ENCODE results near the gene PRDM16. TPM values are rescaled to one million over a fixed set of nuclear protein-coding genes. Genes with fewer than 3 reads are reported as not detected.

Gene PRDM16
- total and polyA plus RNA-seq, 2 of the 4 experiments (the other 2 are of a cell fraction) = 0.02 TPM; not detected in 1

DNA sequence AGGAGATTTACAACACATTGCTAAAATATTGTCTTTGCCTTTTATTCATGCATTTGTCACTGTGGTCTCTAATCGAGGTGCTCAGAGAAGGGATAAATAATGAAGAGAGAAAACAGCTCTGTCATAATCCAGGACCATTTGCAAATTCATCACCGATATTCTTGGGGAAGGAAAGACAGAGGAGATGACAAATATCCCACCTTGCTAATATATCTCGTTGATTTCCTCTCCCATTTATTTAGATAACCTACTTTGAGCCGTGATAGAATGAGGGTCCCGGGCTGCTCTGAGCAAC lies 86.9 kb downstream of the PRDM16 start:
- H3K27me3 ChIP-seq (ENCODE audit: control insufficient read depth, insufficient read depth, low read length) = no peaks in the 10 kb centered on the region
- H2BK120ac ChIP-seq (ENCODE audit: low read depth, low read length) = no peak overlapping the region
- no peak overlapping the region for H2BK15ac ChIP-seq (ENCODE audit: low read depth, low read length)
- no peak overlapping the region for H3K14ac ChIP-seq (replicated peaks; ENCODE audit: low read depth, low read length)
- in situ Hi-C loops (cut with MboI; ENCODE audit: low sequenced_read_pairs) (no loop called here), dilution Hi-C loops (cut with HindIII; ENCODE audit: low sequenced_read_pairs, unreplicated experiment) (no loop called here), intact Hi-C loops (cut with micrococcal nuclease) (no loop called here)
- POLR2A ChIA-PET (ENCODE audit: unreplicated experiment) = no interaction called here
- H2AFZ ChIP-seq (replicated peaks; ENCODE audit: low read length, poor library complexity) = no peak overlapping the region
- no peak overlapping the region for H3K4ac ChIP-seq (ENCODE audit: low read depth, low read length)
- H3K36me3 ChIP-seq (ENCODE audit: control insufficient read depth, insufficient read depth, low read length) = no peaks in the 10 kb centered on the region
- H3K4me1 ChIP-seq (ENCODE audit: control insufficient read depth, insufficient read depth, low read length) = no peaks in the 10 kb centered on the region
- BruUV-seq (replicated peaks) = no TSS peak
- no peak overlapping the region for H3K23ac ChIP-seq (ENCODE audit: low read depth, low read length)
- H4K5ac ChIP-seq (ENCODE audit: low read depth, low read length) = no peak overlapping the region
- ATAC-seq (ENCODE audit: low read depth) (no peak), DNase-seq (no peak)
- no peak for TF ChIP-seq FOS (IDR thresholded peaks at IDR 0.05; ENCODE audit: low read depth, low read length)
- TF ChIP-seq NFE2L2 (IDR thresholded peaks at IDR 0.05; ENCODE audit: low read depth, low read length) = no peak
- no peak for TF ChIP-seq POLR2A (IDR thresholded peaks at IDR 0.05; ENCODE audit: low read depth, low read length)
- no peak for TF ChIP-seq CEBPB (IDR thresholded peaks at IDR 0.05; ENCODE audit: low read depth, low read length)
- TF ChIP-seq BHLHE40 (IDR thresholded peaks at IDR 0.05; ENCODE audit: low read depth, low read length) = no peak
- no peak for TF ChIP-seq CHD1 (IDR thresholded peaks at IDR 0.05; ENCODE audit: low read depth, low read length)
- no peak overlapping the region for H3K56ac ChIP-seq (ENCODE audit: extremely low read depth, insufficient read depth, low read length)
- no CpG with 5 or more reads among the region's 5 CpGs for WGBS, 2 experiments (ENCODE audit: extremely low coverage in 2 of 2, insufficient read length in 1 of 2)
- H3K9ac ChIP-seq (ENCODE audit: low read depth, low read length) = no peak overlapping the region
- CTCF ChIA-PET = no interaction called here
- no peaks in the 10 kb centered on the region for H4K20me1 ChIP-seq (ENCODE audit: insufficient read depth, low read length)
- H2BK5ac ChIP-seq (ENCODE audit: low read depth, low read length, poor library complexity, severe bottlenecking) = no peak overlapping the region
- H2AK9ac ChIP-seq (replicated peaks; ENCODE audit: low read depth, low read length, poor library complexity) = no peak overlapping the region
- no peak overlapping the region for H4K91ac ChIP-seq (ENCODE audit: insufficient read depth, low read depth, low read length)
- H2AK5ac ChIP-seq (ENCODE audit: low read depth, low read length) = no peak overlapping the region
- H3K9me1 ChIP-seq (ENCODE audit: insufficient read depth, low read length) = no peaks in the 10 kb centered on the region
- H3K4me2 ChIP-seq (ENCODE audit: low read depth, low read length) = no peak overlapping the region
- H3K79me1 ChIP-seq (ENCODE audit: low read depth in 1 of 2, low read length in 2 of 2) = no peaks in the 10 kb centered on the region
- H3K9me3 ChIP-seq (ENCODE audit: control insufficient read depth, insufficient read depth, low read length) = peaks cover 10% of the 10 kb centered on the region; the same call in 1 of the 2 replicates
- H3K18ac ChIP-seq (ENCODE audit: low read depth, low read length) = no peak overlapping the region
- H2BK20ac ChIP-seq (ENCODE audit: low read depth, low read length) = no peak overlapping the region
- no peak overlapping the region for H3K27ac ChIP-seq (ENCODE audit: insufficient read depth, low read length)
- H3K4me3 ChIP-seq (ENCODE audit: insufficient read depth, low read depth, low read length) = no peak overlapping the region
- H4K8ac ChIP-seq (ENCODE audit: low read depth in 2 of 2, low read length in 2 of 2) = no peak overlapping the region
